ENCODE results near the gene TINCR.

DNA sequence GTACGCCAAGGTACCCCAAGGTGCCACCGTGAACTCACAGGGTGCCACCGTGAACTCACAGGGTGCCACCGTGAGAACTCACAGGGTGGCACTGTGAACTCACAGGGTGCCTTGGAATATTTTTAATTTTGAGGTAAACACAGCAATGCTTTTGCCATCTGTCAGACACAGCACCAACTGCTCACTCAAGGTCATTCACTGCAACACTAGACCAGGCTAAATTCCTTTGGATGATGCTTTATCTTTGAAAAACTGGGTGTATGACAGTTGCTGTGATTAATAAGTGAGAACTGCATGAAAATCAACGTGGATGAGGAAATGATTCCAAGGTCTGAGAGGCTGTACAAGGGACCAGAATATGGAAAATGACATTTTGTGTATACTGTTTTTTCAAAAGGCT, 35.9 kb upstream of the TINCR start:
- no peak for TF ChIP-seq ZNF423 (CRISPR knock-in tag; IDR thresholded peaks at IDR 0.05)
- TF ChIP-seq, protein P1, sequence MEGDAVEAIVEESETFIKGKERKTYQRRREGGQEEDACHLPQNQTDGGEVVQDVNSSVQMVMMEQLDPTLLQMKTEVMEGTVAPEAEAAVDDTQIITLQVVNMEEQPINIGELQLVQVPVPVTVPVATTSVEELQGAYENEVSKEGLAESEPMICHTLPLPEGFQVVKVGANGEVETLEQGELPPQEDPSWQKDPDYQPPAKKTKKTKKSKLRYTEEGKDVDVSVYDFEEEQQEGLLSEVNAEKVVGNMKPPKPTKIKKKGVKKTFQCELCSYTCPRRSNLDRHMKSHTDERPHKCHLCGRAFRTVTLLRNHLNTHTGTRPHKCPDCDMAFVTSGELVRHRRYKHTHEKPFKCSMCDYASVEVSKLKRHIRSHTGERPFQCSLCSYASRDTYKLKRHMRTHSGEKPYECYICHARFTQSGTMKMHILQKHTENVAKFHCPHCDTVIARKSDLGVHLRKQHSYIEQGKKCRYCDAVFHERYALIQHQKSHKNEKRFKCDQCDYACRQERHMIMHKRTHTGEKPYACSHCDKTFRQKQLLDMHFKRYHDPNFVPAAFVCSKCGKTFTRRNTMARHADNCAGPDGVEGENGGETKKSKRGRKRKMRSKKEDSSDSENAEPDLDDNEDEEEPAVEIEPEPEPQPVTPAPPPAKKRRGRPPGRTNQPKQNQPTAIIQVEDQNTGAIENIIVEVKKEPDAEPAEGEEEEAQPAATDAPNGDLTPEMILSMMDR (IDR thresholded peaks at IDR 0.05) = no peak
- TF ChIP-seq ZNF232 (CRISPR knock-in tag; IDR thresholded peaks at IDR 0.05) = no peak
- no peak for TF ChIP-seq ZNF416 (CRISPR knock-in tag; IDR thresholded peaks at IDR 0.05)
- TF ChIP-seq, protein P2, sequence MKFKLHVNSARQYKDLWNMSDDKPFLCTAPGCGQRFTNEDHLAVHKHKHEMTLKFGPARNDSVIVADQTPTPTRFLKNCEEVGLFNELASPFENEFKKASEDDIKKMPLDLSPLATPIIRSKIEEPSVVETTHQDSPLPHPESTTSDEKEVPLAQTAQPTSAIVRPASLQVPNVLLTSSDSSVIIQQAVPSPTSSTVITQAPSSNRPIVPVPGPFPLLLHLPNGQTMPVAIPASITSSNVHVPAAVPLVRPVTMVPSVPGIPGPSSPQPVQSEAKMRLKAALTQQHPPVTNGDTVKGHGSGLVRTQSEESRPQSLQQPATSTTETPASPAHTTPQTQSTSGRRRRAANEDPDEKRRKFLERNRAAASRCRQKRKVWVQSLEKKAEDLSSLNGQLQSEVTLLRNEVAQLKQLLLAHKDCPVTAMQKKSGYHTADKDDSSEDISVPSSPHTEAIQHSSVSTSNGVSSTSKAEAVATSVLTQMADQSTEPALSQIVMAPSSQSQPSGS (CRISPR knock-in tag; IDR thresholded peaks at IDR 0.05; ENCODE audit: borderline replicate concordance, low read depth) = no peak
- TF ChIP-seq, protein P3, sequence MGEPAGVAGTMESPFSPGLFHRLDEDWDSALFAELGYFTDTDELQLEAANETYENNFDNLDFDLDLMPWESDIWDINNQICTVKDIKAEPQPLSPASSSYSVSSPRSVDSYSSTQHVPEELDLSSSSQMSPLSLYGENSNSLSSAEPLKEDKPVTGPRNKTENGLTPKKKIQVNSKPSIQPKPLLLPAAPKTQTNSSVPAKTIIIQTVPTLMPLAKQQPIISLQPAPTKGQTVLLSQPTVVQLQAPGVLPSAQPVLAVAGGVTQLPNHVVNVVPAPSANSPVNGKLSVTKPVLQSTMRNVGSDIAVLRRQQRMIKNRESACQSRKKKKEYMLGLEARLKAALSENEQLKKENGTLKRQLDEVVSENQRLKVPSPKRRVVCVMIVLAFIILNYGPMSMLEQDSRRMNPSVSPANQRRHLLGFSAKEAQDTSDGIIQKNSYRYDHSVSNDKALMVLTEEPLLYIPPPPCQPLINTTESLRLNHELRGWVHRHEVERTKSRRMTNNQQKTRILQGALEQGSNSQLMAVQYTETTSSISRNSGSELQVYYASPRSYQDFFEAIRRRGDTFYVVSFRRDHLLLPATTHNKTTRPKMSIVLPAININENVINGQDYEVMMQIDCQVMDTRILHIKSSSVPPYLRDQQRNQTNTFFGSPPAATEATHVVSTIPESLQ (CRISPR knock-in tag; IDR thresholded peaks at IDR 0.05) = no peak
- no peak for TF ChIP-seq TEAD1 (CRISPR knock-in tag; IDR thresholded peaks at IDR 0.05)
- no peak for TF ChIP-seq FOXK1 (CRISPR knock-in tag; IDR thresholded peaks at IDR 0.05)
- no peak for TF ChIP-seq FOXJ3 (CRISPR knock-in tag; IDR thresholded peaks at IDR 0.05; ENCODE audit: borderline replicate concordance)

Data from WTC11 (cell line).